NCI-H2081 (cell line): ENCODE results near the gene PYURF.
A peak's percentile ranks its signal among the peaks of the same experiment; 100 is the strongest.

Source experiments
- DNase-seq, 2 experiments: peaks; one replicate each; lab custom pipeline; 2025; lab: John Stamatoyannopoulos, UW

The PYURF gene

GRCh38 chr4:88523325-88524129, at the start of gene PYURF:
PYURF (minus strand) TSS chr4:88523776; CDS start chr4:88523700, 76 bp downstream.
- peak; percentile 91 for DNase-seq

GRCh38 chr4:88570001-88570400, 46.4 kb upstream of the PYURF start:
- DNase-seq: no peak

GRCh38 chr4:88567591-88567990, 44.0 kb upstream of the PYURF start:
- DNase-seq: no peak

GRCh38 chr4:88549815-88550214, 26.2 kb upstream of the PYURF start:
- DNase-seq: no peak

- DNase-seq: peak; percentile 32 to 43
Observed at GRCh38 chr4:88539322-88540068, 15.9 kb upstream of the PYURF start.

GRCh38 chr4:88537709-88538108, 14.1 kb upstream of the PYURF start:
- DNase-seq: no peak

GRCh38 chr4:88535090-88535755, 11.6 kb upstream of the PYURF start:
- no peak for DNase-seq

GRCh38 chr4:88533937-88534750, 10.6 kb upstream of the PYURF start:
- no peak for DNase-seq

- DNase-seq: no peak
Observed at GRCh38 chr4:88533088-88533790, 9.7 kb upstream of the PYURF start.

- no peak for DNase-seq
Observed at GRCh38 chr4:88531549-88531948, 8.0 kb upstream of the PYURF start.

- no peak for DNase-seq
Observed at GRCh38 chr4:88528861-88529260, 5.3 kb upstream of the PYURF start.

GRCh38 chr4:88527787-88528186, 4.2 kb upstream of the PYURF start:
- no peak for DNase-seq

- DNase-seq: no peak
Observed at GRCh38 chr4:88526221-88526815, 2.7 kb upstream of the PYURF start.

- DNase-seq: no peak
Observed at GRCh38 chr4:88524171-88524570, 595 bp upstream of the PYURF start.

- DNase-seq: no peak
Observed at GRCh38 chr4:88522702-88523324, 763 bp downstream of the PYURF start.

- no peak for DNase-seq
Observed at GRCh38 chr4:88518911-88519310, 4.7 kb downstream of the PYURF start.

GRCh38 chr4:88517825-88518224, 5.8 kb downstream of the PYURF start:
- DNase-seq: no peak

GRCh38 chr4:88516746-88517145, 6.8 kb downstream of the PYURF start:
- DNase-seq: no peak

GRCh38 chr4:88514557-88515511, 8.7 kb downstream of the PYURF start:
- peak; percentile 42 to 75 for DNase-seq
